H9 (cell line): ENCODE data around the gene AURKA. TPM values are rescaled to one million over a fixed set of nuclear protein-coding genes. Genes with fewer than 3 reads are reported as not detected.

ENCODE experiments used
- DNase-seq: peaks from one replicate; pipeline ENCODE4 v3.0.0-alpha.2; 2017
- H2AFZ ChIP-seq: one replicate; pipeline ENCODE4 v1.6.1; 2013; ENCODE audit warnings: mild to moderate bottlenecking, low read length, control low read depth, moderate library complexity
- H2AK5ac ChIP-seq: 2 replicates; pipeline ENCODE4 v1.6.1; 2013; ENCODE audit warnings: low read length, control low read depth, mixed read lengths; ENCODE audit not compliant: insufficient read length
- H2BK120ac ChIP-seq: one replicate; pipeline ENCODE4 v1.6.1; 2013; ENCODE audit warnings: low read depth, mild to moderate bottlenecking, low read length, control low read depth, inconsistent platforms; ENCODE audit not compliant: poor library complexity, severe bottlenecking
- H2BK12ac ChIP-seq: 2 replicates; pipeline ENCODE4 v1.6.1; 2013; ENCODE audit warnings: low read length, control low read depth, mixed read lengths, low read depth; ENCODE audit not compliant: insufficient read length
- H2BK15ac ChIP-seq: 2 replicates; pipeline ENCODE4 v1.6.1; 2013; ENCODE audit warnings: low read depth, low read length, control low read depth
- H2BK20ac ChIP-seq: one replicate; pipeline ENCODE4 v1.6.1; 2013; ENCODE audit warnings: low read depth, mild to moderate bottlenecking, low read length, control low read depth, inconsistent platforms; ENCODE audit not compliant: poor library complexity, severe bottlenecking
- H2BK5ac ChIP-seq: 2 replicates; pipeline ENCODE4 v1.6.1; 2013; ENCODE audit warnings: low read length, control low read depth, mixed read lengths; ENCODE audit not compliant: insufficient read length
- H3K14ac ChIP-seq: 2 replicates; pipeline ENCODE4 v1.6.1; 2013; ENCODE audit warnings: low read length, control low read depth; ENCODE audit not compliant: insufficient read depth
- H3K18ac ChIP-seq: 2 replicates; pipeline ENCODE4 v1.6.1; 2013; ENCODE audit warnings: low read depth, mild to moderate bottlenecking, mixed read lengths, low read length, control low read depth; ENCODE audit not compliant: insufficient read length
- H3K23ac ChIP-seq: 2 replicates; pipeline ENCODE4 v1.6.1; 2013; ENCODE audit warnings: low read length, control low read depth, mixed read lengths, low read depth; ENCODE audit not compliant: insufficient read length
- H3K23me2 ChIP-seq: 2 replicates; pipeline ENCODE4 v1.6.1; 2013; ENCODE audit warnings: low read depth, mild to moderate bottlenecking, mixed read lengths, low read length, control low read depth; ENCODE audit not compliant: insufficient read length, poor library complexity, severe bottlenecking
- H3K27ac ChIP-seq: 2 replicates; pipeline ENCODE4 v1.5.1; 2013; ENCODE audit warnings: low read length, control low read depth, mixed read lengths, low read depth; ENCODE audit not compliant: insufficient read length
- H3K27me3 ChIP-seq: 2 replicates; pipeline ENCODE4 v1.6.1; 2013; ENCODE audit warnings: low read length, control low read depth, inconsistent platforms; ENCODE audit not compliant: insufficient read depth
- H3K4ac ChIP-seq: 2 replicates; pipeline ENCODE4 v1.6.1; 2013; ENCODE audit warnings: low read depth, mild to moderate bottlenecking, control low read depth, inconsistent platforms, low read length, moderate library complexity
- H3K4me1 ChIP-seq: 2 replicates; pipeline ENCODE4 v1.6.1; 2013; ENCODE audit warnings: low read length, control low read depth, inconsistent platforms; ENCODE audit not compliant: insufficient read depth
- H3K4me2 ChIP-seq: 2 replicates; pipeline ENCODE4 v1.6.1; 2013; ENCODE audit warnings: low read length, control low read depth, mixed read lengths; ENCODE audit not compliant: insufficient read length, insufficient read depth
- H3K56ac ChIP-seq: 2 replicates; pipeline ENCODE4 v1.6.1; 2013; ENCODE audit warnings: low read depth, mild to moderate bottlenecking, mixed read lengths, low read length, control low read depth; ENCODE audit not compliant: insufficient read length
- H3K79me1 ChIP-seq: 2 replicates; pipeline ENCODE4 v1.6.1; 2013; ENCODE audit warnings: low read depth, mild to moderate bottlenecking, moderate library complexity, low read length, control low read depth, inconsistent platforms; ENCODE audit not compliant: insufficient read depth, poor library complexity, severe bottlenecking
- H3K79me2 ChIP-seq: 2 replicates; pipeline ENCODE4 v1.6.1; 2013; ENCODE audit warnings: low read length, control low read depth, inconsistent platforms; ENCODE audit not compliant: insufficient read depth
- H3K9ac ChIP-seq: 2 replicates; pipeline ENCODE4 v1.6.1; 2013; ENCODE audit warnings: low read length, control low read depth, mixed read lengths; ENCODE audit not compliant: insufficient read length; ENCODE audit errors: extremely low read depth
- H3K9me3 ChIP-seq: one replicate; pipeline ENCODE4 v1.6.1; 2013; ENCODE audit warnings: low read depth, low read length, inconsistent platforms; ENCODE audit not compliant: control insufficient read depth
- H3T11ph ChIP-seq: one replicate; pipeline ENCODE4 v1.6.1; 2013; ENCODE audit warnings: mild to moderate bottlenecking, low read length, control low read depth, inconsistent platforms
- H4K20me1 ChIP-seq: one replicate; pipeline ENCODE4 v1.6.1; 2013; ENCODE audit not compliant: control insufficient read depth, insufficient read length, insufficient read depth
- H4K5ac ChIP-seq: 2 replicates; pipeline ENCODE4 v1.6.1; 2013; ENCODE audit warnings: low read depth, mild to moderate bottlenecking, mixed read lengths, low read length, control low read depth; ENCODE audit not compliant: insufficient read length
- H4K8ac ChIP-seq: replicated peaks from 2 replicates; pipeline ENCODE4 v1.6.1; 2013; ENCODE audit warnings: low read length, control low read depth, mixed read lengths, low read depth; ENCODE audit not compliant: insufficient read length
- H4K91ac ChIP-seq: 2 replicates; pipeline ENCODE4 v1.6.1; 2013; ENCODE audit warnings: low read depth, mild to moderate bottlenecking, moderate library complexity, mixed read lengths, low read length, control low read depth; ENCODE audit not compliant: insufficient read length
- H3K27ac Mint-ChIP-seq, 3 experiments: 2 replicates in 2 of 3; 3 replicates in 1 of 3; pipeline ENCODE4 v1.8.0; 2020 to 2021; ENCODE audit warnings: mixed read lengths in 3 of 3, mild to moderate bottlenecking in 1 of 3, moderate library complexity in 1 of 3
- H3K27me3 Mint-ChIP-seq: 2 replicates; pipeline ENCODE4 v1.8.0; 2021; ENCODE audit warnings: low read depth, mild to moderate bottlenecking, moderate library complexity, mixed read lengths
- H3K36me3 Mint-ChIP-seq, 3 experiments: 2 replicates in 2 of 3; 3 replicates in 1 of 3; pipeline ENCODE4 v1.8.0; 2020 to 2021; ENCODE audit warnings: low read depth in 3 of 3, mixed read lengths in 3 of 3; ENCODE audit not compliant: insufficient read depth in 1 of 3
- H3K4me1 Mint-ChIP-seq, 2 experiments: 2 replicates each; pipeline ENCODE4 v1.8.0; 2020; ENCODE audit warnings: mixed read lengths in 2 of 2
- H3K4me3 Mint-ChIP-seq, 2 experiments: 2 replicates in 1 of 2; 3 replicates in 1 of 2; pipeline ENCODE4 v1.8.0; 2020 to 2021; ENCODE audit warnings: mild to moderate bottlenecking in 2 of 2, mixed read lengths in 2 of 2, moderate library complexity in 1 of 2
- H3K9me3 Mint-ChIP-seq, 2 experiments: 2 replicates in 1 of 2; 3 replicates in 1 of 2; pipeline ENCODE4 v1.8.0; 2020; ENCODE audit warnings: mild to moderate bottlenecking in 2 of 2, mixed read lengths in 2 of 2, moderate library complexity in 1 of 2
- CTCF ChIP-seq: fragments of 200-600 bp; sonication (generic); conservative IDR thresholded peaks from 3 replicates; pipeline ENCODE4 v1.8.0; 2021; ENCODE audit warnings: antibody characterized with exemption, mild to moderate bottlenecking
- WGBS: extraction: QIAGEN DNeasy Blood & Tissue Kit; methylation state at CpG from one replicate; pipeline ENCODE4 v1.1.7; 2013; ENCODE audit warnings: missing lambda C conversion rate, low lambda C conversion rate, mixed read lengths; ENCODE audit not compliant: insufficient read length; ENCODE audit errors: extremely low coverage; 5-methylcytosine and 5-hydroxymethylcytosine counted together
- total RNA-seq: library from RNA; stranded (reverse); gene quantifications from 2 replicates; pipeline ENCODE4 v1.2.1, GENCODE V29; 2021

The AURKA gene
- total RNA-seq, 1 experiment from 2014 or later = 86.8 TPM

- Histone ChIP-seq H2BK15ac (no peak overlapping the region), H3K18ac (no peak overlapping the region), H3K9ac (peak overlapping the region; percentile 10), H4K8ac (no peak overlapping the region), H3T11ph (no peak overlapping the region), H3K27me3 (no peaks in the 10 kb centered on the region), H2AFZ (no peak overlapping the region), H2BK5ac (no peak overlapping the region), H3K56ac (no peak overlapping the region), H2BK12ac (no peak overlapping the region), H3K4me2 (peak overlapping the region; percentile 89), H2BK120ac (no peak overlapping the region), H4K91ac (no peak overlapping the region), H3K23ac (no peak overlapping the region), H3K4me1 (no peaks in the 10 kb centered on the region), H2AK5ac (no peak overlapping the region), H4K5ac (no peak overlapping the region), H4K20me1 (no peaks in the 10 kb centered on the region), H2BK20ac (no peak overlapping the region), H3K79me2 (no peaks in the 10 kb centered on the region), H3K79me1 (no peaks in the 10 kb centered on the region), H3K14ac (peak overlapping the region; percentile 17; the same call in 1 of the 2 replicates), H3K23me2 (peaks cover 11% of the 10 kb centered on the region), H3K9me3 (no peaks in the 10 kb centered on the region), H3K4ac (no peak overlapping the region), H3K27ac (no peak overlapping the region)
- DNase-seq = peak; percentile 39
- no peak for TF ChIP-seq CTCF
- Mint-ChIP-seq H3K36me3 (no peaks in the 10 kb centered on the region; a peak in 2 of 7 replicates), H3K27ac (no peak overlapping the region; a peak in 1 of 7 replicates), H3K4me3 (peak overlapping the region; percentile 79 to 85), H3K9me3 (no peaks in the 10 kb centered on the region), H3K27me3 (no peaks in the 10 kb centered on the region; the same call in 1 of the 2 replicates), H3K4me1 (peaks cover 19 to 23% of the 10 kb centered on the region in 2 experiments)
- WGBS = no CpG with 5 or more reads among the region's 51 CpGs
Observed at GRCh38 chr20:56359212-56360132, 32.5 kb downstream of the AURKA start.
